ENCODE results near the gene NOP53.
"Not testable (repeated sequence)": the region's sequence is repeated elsewhere in the genome, so short reads cannot be mapped to it uniquely, and the experiment has no call there.

The NOP53 gene
- total RNA-seq: 542 to 807 reads per million in 2 donors

- DNase-seq: peak; percentile 96
Observed at GRCh38 chr19:47745010-47745901, at the start of gene NOP53. Gene NOP53, plus strand, starts transcription at chr19:47745546. Its CDS starts 14 bp downstream, at chr19:47745560.

GRCh38 chr19:47696635-47697034, 48.7 kb upstream of the NOP53 start:
- DNase-seq: no peak

GRCh38 chr19:47697863-47698609, 47.3 kb upstream of the NOP53 start:
- DNase-seq: peak; percentile 41

GRCh38 chr19:47698631-47699359, 46.6 kb upstream of the NOP53 start:
- no peak for DNase-seq

GRCh38 chr19:47699360-47699917, 45.9 kb upstream of the NOP53 start:
- peak; percentile 50 for DNase-seq

GRCh38 chr19:47700934-47701716, 44.2 kb upstream of the NOP53 start:
- DNase-seq: no peak

- DNase-seq: no peak
Observed at GRCh38 chr19:47701717-47702552, 43.4 kb upstream of the NOP53 start.

GRCh38 chr19:47702671-47703070, 42.7 kb upstream of the NOP53 start:
- DNase-seq: no peak

GRCh38 chr19:47703301-47703700, 42.0 kb upstream of the NOP53 start:
- DNase-seq: no peak

- no peak for DNase-seq
Observed at GRCh38 chr19:47704024-47704423, 41.3 kb upstream of the NOP53 start.

- DNase-seq: no peak
Observed at GRCh38 chr19:47704656-47705055, 40.7 kb upstream of the NOP53 start.

GRCh38 chr19:47707135-47707925, 38.0 kb upstream of the NOP53 start:
- peak; percentile 60 for DNase-seq

GRCh38 chr19:47711652-47712242, 33.6 kb upstream of the NOP53 start:
- no peak for DNase-seq

GRCh38 chr19:47713046-47714021, 32.0 kb upstream of the NOP53 start, which contains the start of gene EHD2:
Gene EHD2, plus strand, starts transcription at chr19:47713422. Its CDS starts 3,191 bp downstream, at chr19:47716613.
- DNase-seq: peak; percentile 29

- DNase-seq: no peak
Observed at GRCh38 chr19:47714339-47714738, 31.0 kb upstream of the NOP53 start.

- not testable (repeated sequence) for DNase-seq
Observed at GRCh38 chr19:47714855-47715254, 30.5 kb upstream of the NOP53 start.

GRCh38 chr19:47716270-47716937, 28.9 kb upstream of the NOP53 start:
- DNase-seq: no peak

Data from T-helper 9 cell (primary cell).